K562 (cell line): ENCODE data around the gene TWSG1. TPM values are rescaled to one million over a fixed set of nuclear protein-coding genes. Genes with fewer than 3 reads are reported as not detected.

Source experiments
- ATAC-seq: fragments of 200-7000 bp; cut with Tn5 transposase; 3 replicates; pipeline ENCODE4 v1.9.1; 2020; ENCODE audit warnings: moderate library complexity
- BruUV-seq: library from RNA; stranded (reverse); fragments of 400-500 nt; replicated peaks from 2 replicates; lab custom pipeline; 2021; lab: Mats Ljungman, UMichigan
- CTCF ChIA-PET: fragments of 300-600 bp; formaldehyde crosslinking; extraction: SDS; loops from one replicate; lab custom pipeline; 2021; ENCODE audit warnings: low intra/inter-chr PET ratio; lab: Yijun Ruan, JAX
- POLR2A ChIA-PET: fragments of 300-600, 350-650 bp; sonication (Branson Sonifier 250); formaldehyde crosslinking; extraction: SDS; loops from one replicate; lab custom pipeline; 2021; ENCODE audit warnings: antibody characterized with exemption, inconsistent platforms; lab: Yijun Ruan, JAX
- DNase-seq, 4 experiments: peaks; one replicate each; pipeline versions ENCODE4 v3.0.0 to v3.0.0-alpha.2; 2011 to 2018; ENCODE audit warnings: low spot score in 3 of 4, mixed read lengths in 3 of 4; ENCODE audit errors: extremely low read depth in 1 of 4
- FAIRE-seq: peaks from 2 replicates; lab custom pipeline; 2011; peaks lifted over from hg19 to GRCh38; lab: Jason Lieb, UNC
- H2AFZ ChIP-seq: 2 replicates; pipeline ENCODE4 v1.6.0; 2011; ENCODE audit warnings: low read depth, low read length, control low read depth, inconsistent platforms
- H3K27ac ChIP-seq: fragments of 200-600 bp; 3 replicates; pipeline ENCODE4 v1.8.0; 2011; ENCODE audit warnings: low read depth, mild to moderate bottlenecking, control low read depth, inconsistent platforms, low read length, moderate library complexity, mixed read lengths; ENCODE audit errors: extremely low read depth
- H3K27me3 ChIP-seq, 2 experiments: fragments of 300-600 bp in 1 of 2; 2 replicates in 1 of 2; 3 replicates in 1 of 2; pipeline versions ENCODE4 v1.6.0 to v1.8.0; 2011; ENCODE audit warnings: inconsistent platforms in 2 of 2, low read length in 2 of 2, mild to moderate bottlenecking in 1 of 2, mixed read lengths in 1 of 2, moderate library complexity in 1 of 2; ENCODE audit not compliant: control insufficient read depth in 2 of 2, insufficient read depth in 2 of 2
- H3K36me3 ChIP-seq: fragments of 300-600 bp; 3 replicates; pipeline ENCODE4 v1.8.0; 2011; ENCODE audit warnings: mild to moderate bottlenecking, low read length, inconsistent platforms; ENCODE audit not compliant: control insufficient read depth, insufficient read depth
- H3K4me1 ChIP-seq, 2 experiments: fragments of 200-600 bp in 1 of 2; replicated peaks in 1 of 2; 2 replicates in 1 of 2; 3 replicates in 1 of 2; pipeline versions ENCODE4 v1.5.1 to v1.8.0; 2011; ENCODE audit warnings: inconsistent platforms in 2 of 2, low read length in 2 of 2, mild to moderate bottlenecking in 1 of 2, mixed read lengths in 1 of 2, moderate library complexity in 1 of 2; ENCODE audit not compliant: control insufficient read depth in 2 of 2, insufficient read depth in 2 of 2
- H3K4me2 ChIP-seq: 2 replicates; pipeline ENCODE4 v1.6.1; 2011; ENCODE audit warnings: low read length, control low read depth, inconsistent platforms, mixed read lengths; ENCODE audit not compliant: insufficient read depth
- H3K4me3 ChIP-seq: fragments of 200-600 bp; sonication (generic), shearing (Covaris generic); 2 replicates; pipeline ENCODE4 v1.5.1; 2016; ENCODE audit warnings: control low read depth, inconsistent platforms
- H3K79me2 ChIP-seq: fragments of 200-600 bp; 3 replicates; pipeline ENCODE4 v1.8.0; 2011; ENCODE audit warnings: low read length, inconsistent platforms; ENCODE audit not compliant: control insufficient read depth, insufficient read depth
- H3K9ac ChIP-seq, 2 experiments: 2 replicates each; pipeline versions ENCODE4 v1.6.0 to v1.6.1; 2011; ENCODE audit warnings: low read depth in 2 of 2, low read length in 2 of 2, control low read depth in 1 of 2, inconsistent platforms in 1 of 2, mild to moderate bottlenecking in 1 of 2, mixed read lengths in 1 of 2; ENCODE audit not compliant: insufficient read depth in 1 of 2
- H3K9me1 ChIP-seq: one replicate; pipeline ENCODE4 v1.6.0; 2011; ENCODE audit warnings: inconsistent platforms, mild to moderate bottlenecking, low read length, moderate library complexity; ENCODE audit not compliant: control insufficient read depth, insufficient read depth
- H3K9me3 ChIP-seq: replicated peaks from 2 replicates; pipeline ENCODE4 v1.5.1; 2011; ENCODE audit warnings: low read depth, low read length, inconsistent platforms; ENCODE audit not compliant: control insufficient read depth, insufficient read depth
- H4K20me1 ChIP-seq: replicated peaks from 2 replicates; pipeline ENCODE4 v1.6.1; 2011; ENCODE audit warnings: low read length, inconsistent platforms, mixed read lengths; ENCODE audit not compliant: control insufficient read depth, insufficient read depth
- BCOR ChIP-seq: fragments of 450-650 bp; IDR thresholded peaks from 2 replicates; pipeline ENCODE4 v1.6.1; 2016
- EWSR1 ChIP-seq: fragments of 450-650 bp; IDR thresholded peaks from 2 replicates; pipeline ENCODE4 v1.6.1; 2018; ENCODE audit warnings: borderline replicate concordance, mild to moderate bottlenecking, low read depth, moderate library complexity; ENCODE audit not compliant: partially characterized antibody
- KDM1A ChIP-seq, 2 experiments: fragments of 450-650 bp; IDR thresholded peaks; 2 replicates each; pipeline ENCODE4 v1.6.1; 2016; ENCODE audit warnings: mild to moderate bottlenecking in 2 of 2
- MXI1 ChIP-seq: IDR thresholded peaks from 2 replicates; pipeline ENCODE4 v1.6.1; 2011; ENCODE audit warnings: low read depth, mild to moderate bottlenecking, improper control_type of control experiment, low read length
- RBM22 ChIP-seq: fragments of 200-400 bp; formaldehyde crosslinking; IDR thresholded peaks from 2 replicates; pipeline ENCODE4 v1.6.1; 2018; ENCODE audit warnings: low read length, low read depth; ENCODE audit not compliant: poor library complexity, severe bottlenecking
- RBM25 ChIP-seq: fragments of 200-400 bp; formaldehyde crosslinking; IDR thresholded peaks from 2 replicates; pipeline ENCODE4 v1.6.1; 2018; ENCODE audit warnings: low read length, low read depth, moderate library complexity; ENCODE audit not compliant: severe bottlenecking
- TOE1 ChIP-seq, 2 experiments: fragments of 450-650 bp in 1 of 2; sonication (generic) in 1 of 2; formaldehyde crosslinking in 1 of 2; IDR thresholded peaks; 2 replicates each; pipeline versions ENCODE4 v1.7.1 to v1.8.0; 2016 to 2022; ENCODE audit warnings: borderline replicate concordance in 2 of 2, mild to moderate bottlenecking in 2 of 2, antibody characterized with exemption in 1 of 2, inconsistent platforms in 1 of 2, low read depth in 1 of 2, missing genetic modification reagents in 1 of 2, moderate library complexity in 1 of 2
- ZNF146 ChIP-seq: IDR thresholded peaks from one replicate; pipeline ENCODE4 v1.6.1; 2018; ENCODE audit warnings: missing compliant biosample characterization; ENCODE audit not compliant: unreplicated experiment
- ZNF184 ChIP-seq: sonication (generic); formaldehyde crosslinking; IDR thresholded peaks from 2 replicates; pipeline ENCODE4 v1.5.0; 2020; ENCODE audit warnings: missing genetic modification reagents
- ZNF354B ChIP-seq: fragments of 250-450 bp; sonication (Bioruptor Pico); IDR thresholded peaks from 2 replicates; pipeline ENCODE4 v1.4.0; 2020
- WGBS: fragments of 100-300 bp; shearing (Covaris generic); methylation state at CpG from one replicate; pipeline ENCODE4 v1.1.6; 2016; ENCODE audit warnings: low coverage, mixed read lengths; ENCODE audit not compliant: insufficient coverage; ENCODE audit errors: missing lambda C conversion rate; 5-methylcytosine and 5-hydroxymethylcytosine counted together
- in situ Hi-C: fragments of 300-500 bp; cut with MboI; formaldehyde crosslinking; loops from 4 replicates; pipeline ENCODE4 v1.15.0; 2018; ENCODE audit warnings: inconsistent platforms, mixed read lengths
- intact Hi-C: fragments of 100-400 bp; cut with micrococcal nuclease; formaldehyde crosslinking; loops from 2 replicates; pipeline ENCODE4 v1.14.2; 2022
- polyA plus RNA-seq, 8 experiments: library from polyadenylated mRNA; depleted of rRNA in 4 of 8; stranded (reverse) in 5 of 8; unstranded in 3 of 8; fragments of >200 nt; fragmentation: Nextera tagmentation in 2 of 8; fragmentation: Illumina TruSeq in 1 of 8; extraction: Ambion mirVana in 2 of 8; extraction: Trizol in 1 of 8; gene quantifications; 2 replicates each; pipeline versions ENCODE4 v1.2.1 to v1.2.3, GENCODE V29; 2011 to 2014; ENCODE audit warnings: inconsistent platforms in 1 of 8, missing spikeins in 1 of 8
- total RNA-seq, 7 experiments: library from RNA; depleted of rRNA in 6 of 7; stranded (reverse); fragments of >200 nt in 6 of 7; fragmentation: Illumina TruSeq in 2 of 7; extraction: Trizol in 2 of 7; gene quantifications; 2 replicates each; pipeline versions ENCODE4 v1.2.1 to v1.2.3, GENCODE V29; 2011 to 2021; ENCODE audit warnings: low replicate concordance in 1 of 7
- TF ChIP-seq, protein P1 (sequence below): fragments of 450-650 bp; formaldehyde crosslinking; IDR thresholded peaks from 2 replicates; pipeline ENCODE4 v1.4.0; 2020; ENCODE audit warnings: mild to moderate bottlenecking, moderate library complexity

TWSG1 gene
- total and polyA plus RNA-seq, 9 of the 15 experiments (the other 6 are each of a cell fraction or from before 2014, with no cell fraction given), result 10.4 to 37.2 (median 25.1) TPM

DNA sequence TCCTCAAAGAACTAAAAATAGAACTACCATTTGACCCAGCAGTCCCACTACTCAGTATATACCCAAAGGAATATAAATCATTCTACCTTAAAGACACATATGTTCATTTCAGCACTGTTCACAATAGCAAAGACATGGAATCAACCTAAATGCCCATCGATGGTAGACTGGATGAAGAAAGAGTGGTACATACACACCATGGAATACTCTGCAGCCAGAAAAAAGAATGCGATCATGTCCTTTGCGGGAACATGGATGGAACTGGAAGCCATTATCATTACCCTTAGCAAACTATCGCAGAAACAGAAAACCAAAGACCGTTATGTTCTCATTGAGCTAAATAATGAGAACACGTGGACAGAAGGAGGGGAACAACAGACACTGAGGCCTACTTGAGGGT is 44.5 kb downstream of the TWSG1 start:
- ChIA-PET CTCF (no interaction called here), POLR2A (interaction anchor here (1.5 kb wide), 1 partner anchor 20 kb away, joined by 4 read pairs; no protein-coding TSS in a partner anchor)
- Histone ChIP-seq H3K9ac (no peak overlapping the region), H3K4me1 (peaks cover 0 to 2% of the 10 kb centered on the region in 2 experiments; a peak in 1 of 5 replicates), H3K9me3 (no peaks in the 10 kb centered on the region), H3K27ac (no peak overlapping the region), H2AFZ (no peak overlapping the region), H3K9me1 (no peaks in the 10 kb centered on the region), H3K36me3 (no peaks in the 10 kb centered on the region), H3K4me3 (no peak overlapping the region), H3K27me3 (no peaks in the 10 kb centered on the region), H3K79me2 (no peaks in the 10 kb centered on the region), H4K20me1 (no peaks in the 10 kb centered on the region), H3K4me2 (no peak overlapping the region)
- no peak for TF ChIP-seq ZNF354B
- TF ChIP-seq, protein P1, sequence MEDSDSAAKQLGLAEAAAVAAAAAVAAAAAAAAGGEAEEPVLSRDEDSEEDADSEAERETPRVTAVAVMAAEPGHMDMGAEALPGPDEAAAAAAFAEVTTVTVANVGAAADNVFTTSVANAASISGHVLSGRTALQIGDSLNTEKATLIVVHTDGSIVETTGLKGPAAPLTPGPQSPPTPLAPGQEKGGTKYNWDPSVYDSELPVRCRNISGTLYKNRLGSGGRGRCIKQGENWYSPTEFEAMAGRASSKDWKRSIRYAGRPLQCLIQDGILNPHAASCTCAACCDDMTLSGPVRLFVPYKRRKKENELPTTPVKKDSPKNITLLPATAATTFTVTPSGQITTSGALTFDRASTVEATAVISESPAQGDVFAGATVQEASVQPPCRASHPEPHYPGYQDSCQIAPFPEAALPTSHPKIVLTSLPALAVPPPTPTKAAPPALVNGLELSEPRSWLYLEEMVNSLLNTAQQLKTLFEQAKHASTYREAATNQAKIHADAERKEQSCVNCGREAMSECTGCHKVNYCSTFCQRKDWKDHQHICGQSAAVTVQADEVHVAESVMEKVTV, result no peak
- no peak for TF ChIP-seq EWSR1
- TF ChIP-seq RBM25, result peak; percentile 40
- no peak for TF ChIP-seq RBM22
- no peak for TF ChIP-seq TOE1 (IDR thresholded peaks at IDR 0.05; ENCODE audit: borderline replicate concordance)
- no peak for TF ChIP-seq TOE1 (CRISPR knock-in tag; IDR thresholded peaks at IDR 0.05; ENCODE audit: borderline replicate concordance, low read depth)
- TF ChIP-seq MXI1, result no peak
- TF ChIP-seq KDM1A (IDR thresholded peaks at IDR 0.05), result peak; percentile 23 to 31; a peak in 1 of 4 replicates
- no peak for TF ChIP-seq ZNF184
- TF ChIP-seq ZNF146 (CRISPR knock-in tag), result peak; percentile 87
- peak; percentile 43; the same call in 1 of the 2 replicates for TF ChIP-seq BCOR
- FAIRE-seq (no peak), ATAC-seq (no peak), DNase-seq (no peak)
- in situ Hi-C loops, result no loop called here
- intact Hi-C loops, result no loop called here
- BruUV-seq, result no TSS peak
- WGBS, result 92% methylated on average over 6 of the region's 6 CpGs
